AML-193 (cell line): ENCODE results near the gene FALEC.
A peak's percentile ranks its signal among the peaks of the same experiment; 100 is the strongest.
"Not testable (repeated sequence)": the region's sequence is repeated elsewhere in the genome, so short reads cannot be mapped to it uniquely, and the experiment has no call there.

Experiments
- DNase-seq, 2 experiments: peaks; one replicate each; lab custom pipeline; 2025; lab: John Stamatoyannopoulos, UW

Gene FALEC

DNA sequence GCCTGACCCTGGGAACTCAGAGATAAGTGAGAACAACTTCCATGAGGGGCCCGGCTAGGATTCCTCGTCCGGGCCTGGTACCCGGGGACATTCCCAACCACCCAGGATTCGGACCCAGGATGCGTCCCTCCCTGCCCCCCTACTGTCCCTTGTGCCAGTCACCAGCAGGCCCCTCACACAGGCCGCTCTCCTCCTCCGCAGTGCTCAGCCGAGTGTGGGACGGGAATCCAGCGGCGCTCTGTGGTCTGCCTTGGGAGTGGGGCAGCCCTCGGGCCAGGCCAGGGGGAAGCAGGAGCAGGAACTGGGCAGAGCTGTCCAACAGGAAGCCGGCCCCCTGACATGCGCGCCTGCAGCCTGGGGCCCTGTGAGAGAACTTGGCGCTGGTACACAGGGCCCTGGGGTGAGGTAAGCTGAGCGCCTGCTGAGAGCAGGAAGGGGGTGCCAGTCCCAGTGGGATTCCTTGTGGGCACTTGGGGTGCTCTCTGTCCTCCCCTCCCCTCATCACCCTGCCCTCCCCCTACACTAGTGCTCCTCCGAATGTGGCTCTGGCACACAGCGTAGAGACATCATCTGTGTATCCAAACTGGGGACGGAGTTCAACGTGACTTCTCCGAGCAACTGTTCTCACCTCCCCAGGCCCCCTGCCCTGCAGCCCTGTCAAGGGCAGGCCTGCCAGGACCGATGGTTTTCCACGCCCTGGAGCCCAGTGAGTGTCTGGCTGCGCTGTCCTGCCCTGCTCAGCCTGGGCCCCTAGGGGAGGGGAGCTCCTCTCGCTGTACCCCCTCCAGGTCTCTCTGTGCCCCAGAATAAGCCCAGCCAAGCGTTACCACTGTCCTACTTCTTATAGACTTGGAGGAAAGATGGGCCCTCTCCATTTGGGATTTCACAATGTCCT lies 43.5 kb downstream of the FALEC start:
- DNase-seq, result no peak

DNA sequence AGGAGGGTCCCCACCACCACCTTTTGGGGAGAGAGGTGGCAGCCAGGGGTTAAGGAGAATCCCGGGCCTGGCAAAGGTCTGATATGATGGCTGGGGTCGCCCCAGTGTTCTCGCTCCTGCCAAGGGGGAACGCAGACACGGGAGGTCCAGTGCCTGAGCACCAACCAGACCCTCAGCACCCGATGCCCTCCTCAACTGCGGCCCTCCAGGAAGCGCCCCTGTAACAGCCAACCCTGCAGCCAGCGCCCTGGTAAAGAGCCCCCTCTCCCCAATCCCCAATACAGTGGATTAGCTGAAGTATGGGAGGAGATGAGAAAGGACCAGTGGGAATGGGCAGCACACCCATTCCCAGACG lies 44.1 kb downstream of the FALEC start:
- no peak for DNase-seq

DNA sequence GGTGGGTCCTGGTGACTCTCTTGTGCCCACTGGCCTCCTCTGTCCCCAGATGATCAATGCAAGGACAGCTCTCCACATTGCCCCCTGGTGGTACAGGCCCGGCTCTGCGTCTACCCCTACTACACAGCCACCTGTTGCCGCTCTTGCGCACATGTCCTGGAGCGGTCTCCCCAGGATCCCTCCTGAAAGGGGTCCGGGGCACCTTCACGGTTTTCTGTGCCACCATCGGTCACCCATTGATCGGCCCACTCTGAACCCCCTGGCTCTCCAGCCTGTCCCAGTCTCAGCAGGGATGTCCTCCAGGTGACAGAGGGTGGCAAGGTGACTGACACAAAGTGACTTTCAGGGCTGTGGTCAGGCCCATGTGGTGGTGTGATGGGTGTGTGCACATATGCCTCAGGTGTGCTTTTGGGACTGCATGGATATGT lies 44.5 kb downstream of the FALEC start:
- DNase-seq, result peak; percentile 48 to 53

DNA sequence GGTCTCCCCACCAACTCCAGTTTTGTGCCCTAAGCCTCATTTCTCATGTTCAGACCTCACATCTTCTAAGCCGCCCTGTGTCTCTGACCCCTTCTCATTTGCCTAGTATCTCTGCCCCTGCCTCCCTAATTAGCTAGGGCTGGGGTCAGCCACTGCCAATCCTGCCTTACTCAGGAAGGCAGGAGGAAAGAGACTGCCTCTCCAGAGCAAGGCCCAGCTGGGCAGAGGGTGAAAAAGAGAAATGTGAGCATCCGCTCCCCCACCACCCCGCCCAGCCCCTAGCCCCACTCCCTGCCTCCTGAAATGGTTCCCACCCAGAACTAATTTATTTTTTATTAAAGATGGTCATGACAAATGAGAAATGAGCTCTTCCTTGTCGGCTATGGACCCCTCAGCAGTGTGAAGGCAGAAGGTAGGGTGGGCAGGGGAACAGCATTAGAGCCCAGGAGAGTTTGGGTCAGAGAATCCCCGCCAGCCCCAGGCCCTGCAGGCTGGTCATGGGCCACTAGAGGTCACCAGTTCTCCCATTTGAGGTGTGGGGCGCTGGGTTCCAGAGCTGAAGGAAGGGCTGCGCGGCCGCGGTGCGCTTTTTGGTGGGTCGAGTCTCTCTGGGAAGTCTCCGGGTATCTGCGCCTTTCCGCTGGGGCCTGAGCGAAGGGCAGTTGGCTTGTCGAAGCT lies 45.2 kb downstream of the FALEC start:
- DNase-seq, result peak; percentile 70 to 74

DNA sequence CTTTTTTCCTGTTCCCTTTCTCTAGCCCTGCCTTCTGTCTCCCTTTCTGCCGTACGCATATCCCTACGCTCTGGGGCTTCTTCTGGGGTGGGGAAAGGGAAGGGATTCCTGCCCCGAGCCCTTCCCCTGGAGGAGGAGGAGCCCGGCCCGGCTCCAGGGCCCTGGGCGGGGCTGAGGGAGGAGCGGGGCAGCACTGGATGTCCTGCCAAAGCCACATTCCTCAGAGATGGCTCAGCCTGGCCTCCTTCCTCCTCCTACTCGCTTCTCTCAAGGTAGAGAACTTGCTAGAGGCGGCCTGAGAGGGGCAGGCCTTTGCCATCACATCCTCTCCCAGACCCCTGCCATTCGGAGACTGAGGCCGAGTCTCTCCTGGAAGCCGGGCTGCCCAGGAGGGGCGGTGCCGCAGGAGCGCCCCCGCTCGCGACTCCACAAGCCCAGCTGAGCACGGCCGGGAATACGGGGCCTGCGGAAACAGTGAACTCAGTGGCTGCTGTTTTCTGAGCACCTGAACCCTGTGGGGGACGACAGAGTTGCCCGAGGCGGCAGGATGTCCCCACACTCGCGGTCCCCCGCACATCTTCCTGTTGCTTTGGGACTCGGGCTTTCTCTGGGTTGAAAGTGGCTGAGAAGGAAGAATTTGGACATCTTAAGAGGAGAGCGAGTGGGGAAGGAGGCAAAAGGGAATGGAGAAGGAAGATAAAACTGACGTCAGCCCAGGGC lies 45.9 kb downstream of the FALEC start:
- peak; percentile 60 to 70 for DNase-seq

DNA sequence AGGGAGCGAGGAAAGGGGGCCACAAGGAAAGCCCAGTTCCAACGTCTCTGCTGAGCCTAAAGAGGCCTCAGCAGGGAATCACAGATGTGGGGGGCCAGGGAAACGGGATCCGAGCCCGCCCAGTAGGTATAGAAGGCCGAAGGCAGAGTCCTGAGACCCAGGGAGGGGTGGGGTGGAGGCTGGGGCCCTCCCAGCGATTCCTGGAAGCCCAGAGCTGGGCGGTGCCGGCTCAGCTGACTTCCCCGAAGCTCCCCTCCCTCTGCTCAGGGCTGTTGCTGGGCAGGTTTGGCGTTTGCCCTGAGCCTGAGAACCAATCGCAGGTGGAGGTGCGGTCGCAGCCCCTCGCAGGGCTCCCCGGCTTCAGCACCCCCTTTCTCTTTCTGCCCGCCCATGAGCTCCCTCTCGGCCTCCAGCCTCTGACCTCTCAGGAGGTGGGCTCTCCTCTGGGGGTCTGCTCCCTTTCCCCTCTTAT lies 46.5 kb downstream of the FALEC start:
- peak; percentile 67 to 73 for DNase-seq

DNA sequence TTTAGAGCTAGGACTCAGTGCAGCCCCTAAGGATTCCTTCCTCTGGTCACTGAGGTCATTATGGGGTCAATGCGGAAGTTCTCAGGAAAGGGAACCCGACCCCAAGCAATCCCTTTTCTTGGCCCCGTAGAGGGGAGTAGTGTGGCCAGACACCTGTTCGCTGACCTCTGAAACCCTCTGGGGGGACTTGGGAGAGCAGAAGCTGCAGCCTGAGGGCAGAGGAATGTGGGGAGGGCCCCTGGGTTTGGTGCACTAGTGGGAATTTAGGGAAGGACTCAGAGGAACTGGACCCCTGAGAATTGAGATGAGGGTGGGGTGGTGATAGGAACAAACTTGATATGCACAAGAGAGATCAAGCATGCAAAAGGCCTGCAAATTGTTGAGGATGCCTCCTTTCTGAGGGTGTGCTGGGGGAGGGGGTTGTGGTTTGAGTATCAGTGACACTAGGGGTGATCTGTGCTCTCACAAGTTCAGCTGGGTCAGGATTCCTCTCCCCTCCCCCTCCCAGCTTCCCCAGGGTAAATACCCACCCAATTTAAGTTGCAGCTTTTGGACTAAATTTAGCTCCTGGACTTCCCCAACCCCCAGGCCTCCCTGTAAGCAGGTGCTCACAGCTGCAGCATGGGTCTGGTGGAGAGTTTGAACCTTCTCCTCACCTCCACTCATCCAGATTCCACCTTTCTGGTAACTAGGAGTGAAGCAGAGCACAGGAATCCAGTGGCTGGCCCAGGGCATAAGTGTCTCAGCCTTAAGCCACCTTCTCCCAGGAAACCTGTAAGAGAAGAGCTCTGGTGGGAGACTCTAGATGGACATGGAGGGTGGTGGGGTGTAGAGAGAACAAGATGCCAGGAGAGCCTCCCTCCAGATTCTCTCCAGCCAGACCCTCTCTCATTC lies 47.1 kb downstream of the FALEC start:
- DNase-seq, result peak in 1 of 2 experiments; percentile 55

DNA sequence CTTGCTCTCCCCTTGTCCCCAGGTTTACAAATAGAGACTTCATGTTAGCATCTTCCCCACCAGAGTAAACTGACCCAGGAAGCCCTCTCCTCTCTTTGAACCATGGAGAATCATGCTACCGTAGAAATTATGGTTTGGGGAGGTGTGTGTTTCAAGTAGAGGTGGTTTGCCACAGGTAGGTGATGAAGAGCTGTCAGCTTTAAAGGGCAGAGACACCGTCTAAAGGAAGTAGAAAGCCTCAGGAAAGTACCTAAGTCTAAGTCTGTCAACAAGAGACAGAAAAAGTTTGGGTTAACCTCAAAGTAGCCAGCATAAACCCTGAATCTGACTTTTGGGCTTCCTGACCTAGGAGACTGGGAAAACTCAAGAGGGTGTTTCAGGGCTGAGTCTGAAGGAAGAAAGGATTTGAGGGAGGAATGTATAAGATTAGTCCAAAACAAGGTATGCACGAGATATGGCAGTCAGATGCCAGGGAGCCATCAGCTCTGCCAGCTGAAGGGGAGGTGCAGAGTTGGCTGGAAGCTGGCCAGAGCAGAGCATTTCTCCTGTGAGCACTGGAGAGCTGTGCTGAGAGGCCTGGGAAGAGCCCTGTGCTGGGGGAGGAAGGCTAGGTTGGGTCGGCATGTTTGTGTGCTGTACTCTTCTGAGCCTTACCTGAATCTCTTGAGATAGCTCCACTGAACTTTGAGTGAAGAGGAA lies 47.9 kb downstream of the FALEC start:
- no peak for DNase-seq

DNA sequence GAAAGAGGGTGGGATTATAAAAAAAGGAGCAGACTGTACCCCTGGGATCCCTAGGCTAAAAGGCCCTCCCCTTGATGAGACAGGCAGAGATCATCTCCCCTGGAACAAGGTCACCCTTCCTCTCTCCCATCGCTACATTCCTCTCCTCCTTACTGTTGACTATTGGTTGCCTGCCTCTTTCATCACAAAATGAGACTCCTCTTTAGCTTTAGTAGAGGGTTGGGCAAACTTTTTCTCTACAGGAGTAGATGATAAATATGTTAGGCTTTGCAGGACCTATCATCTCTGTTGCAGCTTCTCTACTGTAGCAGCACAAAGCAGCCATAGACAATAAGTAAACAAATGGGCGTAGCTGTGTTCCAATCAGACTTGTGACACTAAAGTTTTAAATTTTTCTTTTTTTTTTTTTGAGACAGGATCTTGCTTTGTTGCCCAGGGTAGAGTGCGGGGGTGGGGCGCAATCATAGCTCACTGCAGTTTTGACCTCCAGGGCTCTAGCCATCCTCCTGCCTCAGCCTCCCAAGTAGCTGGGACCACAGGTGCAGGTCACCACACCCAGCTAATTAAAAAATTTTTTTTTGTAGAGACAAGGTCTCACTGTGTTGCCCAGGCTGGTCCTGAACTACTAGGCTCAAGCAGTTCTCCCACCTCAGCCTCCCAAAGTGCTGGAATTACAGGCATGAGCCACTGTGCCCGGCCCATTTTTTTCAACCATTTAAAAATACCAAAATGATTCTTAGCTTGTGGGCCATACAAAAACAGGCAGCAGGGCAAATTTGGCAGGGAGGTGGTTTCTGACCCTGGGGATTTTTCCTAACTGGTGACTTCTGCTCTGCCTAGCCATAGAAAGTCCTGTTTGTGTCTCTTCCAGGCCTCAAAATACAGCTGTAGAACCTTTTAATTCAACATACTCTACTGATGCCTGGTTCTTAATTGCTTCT lies 48.8 kb downstream of the FALEC start:
- no peak for DNase-seq

DNA sequence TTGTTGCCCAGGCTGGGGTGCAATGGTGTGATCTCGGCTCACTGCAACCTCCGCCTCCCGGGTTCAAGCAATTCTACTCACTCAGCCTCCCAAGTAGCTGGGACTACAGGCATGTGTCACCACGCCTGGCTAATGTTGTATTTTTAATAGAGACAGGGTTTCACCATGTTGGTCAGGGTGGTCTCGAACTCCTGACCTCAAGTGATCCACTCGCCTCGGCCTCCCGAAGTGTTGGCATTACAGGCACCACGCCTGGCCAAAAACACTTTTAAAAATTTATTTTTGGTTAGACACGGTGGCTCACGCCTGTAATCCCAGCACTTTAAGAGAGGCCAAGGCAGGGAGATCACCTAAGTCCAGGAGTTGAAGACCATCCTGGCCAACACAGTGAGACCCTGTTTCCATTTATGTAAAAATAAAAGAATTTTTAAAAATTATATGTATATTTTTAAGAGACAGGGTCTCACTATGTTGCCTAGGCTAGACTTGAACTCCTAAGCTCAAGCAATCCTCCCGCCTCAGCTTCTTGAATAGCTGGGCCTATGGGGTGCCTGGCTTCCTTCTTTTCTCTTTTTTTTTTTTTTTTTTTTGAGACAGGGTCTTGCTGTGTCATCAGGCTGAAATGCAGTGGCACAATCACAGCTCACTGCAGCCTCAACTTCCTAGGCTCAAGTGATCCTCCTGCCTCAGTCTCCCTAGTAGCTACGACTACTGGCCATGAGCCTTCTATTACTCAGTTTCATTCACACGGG lies 49.9 kb downstream of the FALEC start:
- DNase-seq, result not testable (repeated sequence)

DNA sequence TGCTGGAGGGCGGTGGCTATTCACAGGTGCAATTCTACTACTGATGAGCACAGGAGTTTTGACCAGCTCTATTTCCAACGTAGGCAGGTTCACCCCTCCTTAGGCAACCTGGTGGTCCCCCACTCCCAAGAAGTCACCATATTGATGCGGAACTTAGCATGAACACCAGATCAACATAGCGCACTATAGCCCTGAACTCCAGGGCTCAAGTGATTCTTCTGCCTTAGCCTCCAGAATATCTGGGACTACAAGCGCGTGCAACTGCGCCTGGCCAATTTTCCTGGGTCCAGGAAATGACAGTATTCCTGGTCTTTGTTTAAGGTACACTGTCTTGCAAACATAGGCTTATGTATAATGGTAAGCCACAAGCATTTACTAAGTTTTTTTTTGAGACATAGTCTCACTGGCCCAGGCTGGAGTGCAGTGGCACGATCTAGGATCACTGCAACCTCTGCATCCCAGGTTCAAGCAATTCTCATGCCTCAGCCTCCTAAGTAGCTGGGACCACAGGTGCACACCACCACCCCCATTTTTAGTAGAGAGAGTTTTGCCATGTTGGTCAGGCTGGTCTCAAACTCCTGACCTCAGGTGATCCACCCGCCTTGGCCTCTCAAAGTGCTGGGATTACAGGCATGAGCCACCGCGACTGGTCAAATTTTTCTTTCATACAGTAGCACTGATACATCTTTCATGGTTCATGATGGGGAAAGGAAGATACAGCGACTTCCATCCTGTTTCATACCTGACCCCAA lies 51.2 kb downstream of the FALEC start:
- DNase-seq, result no peak

DNA sequence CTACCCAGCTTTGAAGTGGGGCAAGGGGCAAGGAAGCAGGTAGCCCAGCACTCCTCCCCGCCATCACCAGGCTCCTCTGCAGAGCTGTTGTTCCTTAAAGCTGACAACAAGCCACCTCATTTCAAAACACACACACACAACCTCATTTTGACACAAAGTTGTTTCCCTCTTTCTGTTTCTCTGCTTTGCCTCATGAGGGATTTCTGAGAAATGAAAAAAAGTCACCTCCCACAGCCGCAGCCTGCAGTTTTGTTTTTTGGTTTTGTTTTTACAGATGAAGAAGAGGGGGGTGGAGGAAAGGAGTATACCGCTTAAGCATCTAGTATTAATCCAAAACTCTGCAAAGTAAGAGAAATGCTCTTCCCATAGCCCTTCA lies 51.8 kb downstream of the FALEC start:
- peak; percentile 14 to 34 for DNase-seq

DNA sequence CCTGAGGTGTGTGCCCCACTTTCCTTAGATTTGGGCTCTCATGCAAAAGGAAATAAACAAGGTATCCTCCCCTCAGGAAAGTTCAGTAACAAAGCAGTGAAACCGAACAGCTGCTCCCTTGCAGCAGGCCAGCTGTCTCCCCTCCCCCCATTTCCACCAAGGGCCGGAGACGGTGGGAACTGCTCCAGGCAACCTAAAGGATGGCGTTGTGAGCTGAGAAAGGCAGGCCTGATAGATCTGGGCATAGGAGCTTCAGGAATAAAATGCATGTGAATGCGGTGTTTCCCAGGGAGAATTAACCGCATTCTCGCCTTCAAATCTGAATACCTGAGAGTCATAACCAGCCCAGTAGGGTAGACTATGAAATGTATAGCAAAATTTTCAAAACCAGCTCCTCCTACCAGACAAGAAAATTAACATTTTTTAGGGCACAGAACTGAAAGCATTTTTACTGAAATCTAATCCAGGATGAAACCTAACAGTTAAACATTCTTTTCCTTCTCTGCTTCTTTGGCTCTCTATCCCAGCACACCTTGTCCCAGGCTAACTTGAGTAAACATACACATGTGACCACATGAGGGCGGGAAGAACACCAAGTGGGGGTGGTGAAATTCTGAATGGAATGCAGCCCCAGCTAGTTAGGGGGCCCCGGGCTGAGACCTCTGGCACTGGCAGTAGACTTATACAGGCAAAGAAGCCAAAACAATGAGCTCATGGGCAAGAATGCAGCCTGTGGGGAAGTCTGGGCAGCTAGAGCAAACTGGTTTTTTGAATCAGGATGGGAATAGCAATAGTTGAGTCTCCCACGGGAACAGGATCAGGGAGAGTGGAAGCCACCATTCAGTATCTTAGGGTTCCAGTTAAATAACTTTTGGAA lies 52.4 kb downstream of the FALEC start:
- DNase-seq, result no peak

DNA sequence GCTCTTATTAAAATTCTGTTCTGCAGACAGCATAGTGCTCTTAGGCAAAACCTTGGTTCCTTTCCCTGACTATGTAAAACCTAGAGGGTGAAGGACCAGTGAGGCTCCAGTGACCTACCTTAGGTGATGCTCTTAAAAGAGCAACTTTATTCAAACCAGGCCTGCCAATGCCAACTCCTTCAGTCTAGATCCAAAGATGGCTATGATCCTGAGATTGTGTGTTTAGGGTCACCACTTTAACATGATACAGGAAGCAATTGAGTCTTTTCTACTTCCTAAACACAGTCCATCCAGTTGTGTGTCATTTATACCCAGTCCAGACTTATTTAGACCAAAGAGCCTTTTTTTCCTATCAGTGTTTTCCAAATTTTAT lies 53.0 kb downstream of the FALEC start:
- DNase-seq, result no peak

DNA sequence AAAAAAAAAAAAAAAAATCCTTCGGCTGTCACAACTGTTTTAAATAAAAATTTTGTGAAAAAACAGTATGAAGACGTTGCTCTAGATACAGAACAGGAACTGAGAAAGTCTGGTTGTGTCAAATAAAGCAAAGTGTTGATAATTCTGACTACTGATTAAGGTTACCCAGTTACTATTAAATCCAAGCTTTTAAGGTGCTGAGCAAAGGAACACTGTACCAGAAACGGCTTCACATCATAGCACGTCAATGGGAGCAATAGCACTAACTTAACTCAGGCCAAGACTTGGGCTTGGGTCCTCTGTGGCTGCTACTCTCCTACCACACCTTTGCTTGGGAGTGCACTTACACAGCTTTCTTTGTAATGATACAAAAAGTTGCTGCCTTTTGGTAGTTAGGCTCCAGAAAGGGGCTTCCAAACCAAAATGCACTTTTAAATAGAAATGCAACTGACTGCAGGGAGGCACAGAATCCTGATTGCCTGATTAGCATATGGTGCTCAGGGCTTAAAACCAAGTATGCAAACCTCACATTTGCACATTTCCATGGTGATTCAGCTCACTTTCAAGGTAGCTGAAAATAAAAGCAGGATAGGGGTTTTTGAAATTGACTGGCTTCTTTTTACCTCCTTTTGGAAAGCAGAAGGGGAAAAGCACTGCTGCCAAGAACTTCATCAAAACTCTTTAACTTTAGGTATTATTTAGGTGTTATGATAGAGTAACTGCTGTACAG lies 57.5 kb downstream of the FALEC start:
- no peak for DNase-seq

DNA sequence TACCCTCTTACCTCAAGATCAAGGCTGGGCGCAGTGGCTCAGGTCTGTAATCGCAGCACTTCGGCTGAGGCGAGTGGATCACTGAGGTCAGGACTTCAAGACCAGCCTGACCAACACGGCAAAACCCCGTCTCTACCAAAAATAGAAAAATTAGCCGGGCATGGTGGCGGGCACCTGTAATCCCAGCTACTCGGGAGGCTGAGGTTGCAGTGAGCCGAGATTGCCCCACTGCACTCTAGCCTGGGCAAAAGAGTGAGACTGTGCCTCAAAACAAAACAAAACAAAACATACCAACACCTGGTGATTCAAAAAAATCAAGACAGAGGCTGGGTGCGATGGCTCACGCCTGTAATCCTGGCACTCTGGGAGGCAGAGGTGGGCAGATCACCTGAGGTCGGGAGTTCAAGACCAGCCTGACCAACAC lies 58.1 kb downstream of the FALEC start:
- not testable (repeated sequence) for DNase-seq
